VCaP (cell line): ENCODE measurements around the gene MISFA.
"Not testable (repeated sequence)": the region's sequence is repeated elsewhere in the genome, so short reads cannot be mapped to it uniquely, and the experiment has no call there.

Experiments
- H3K27ac ChIP-seq: fragments of 450-650 bp; 2 replicates; pipeline ENCODE4 v1.5.1; 2017
- CTCF ChIP-seq: fragments of 450-650 bp; conservative IDR thresholded peaks from 2 replicates; pipeline ENCODE4 v1.5.1; 2017; ENCODE audit warnings: mild to moderate bottlenecking, moderate library complexity

Gene MISFA

DNA sequence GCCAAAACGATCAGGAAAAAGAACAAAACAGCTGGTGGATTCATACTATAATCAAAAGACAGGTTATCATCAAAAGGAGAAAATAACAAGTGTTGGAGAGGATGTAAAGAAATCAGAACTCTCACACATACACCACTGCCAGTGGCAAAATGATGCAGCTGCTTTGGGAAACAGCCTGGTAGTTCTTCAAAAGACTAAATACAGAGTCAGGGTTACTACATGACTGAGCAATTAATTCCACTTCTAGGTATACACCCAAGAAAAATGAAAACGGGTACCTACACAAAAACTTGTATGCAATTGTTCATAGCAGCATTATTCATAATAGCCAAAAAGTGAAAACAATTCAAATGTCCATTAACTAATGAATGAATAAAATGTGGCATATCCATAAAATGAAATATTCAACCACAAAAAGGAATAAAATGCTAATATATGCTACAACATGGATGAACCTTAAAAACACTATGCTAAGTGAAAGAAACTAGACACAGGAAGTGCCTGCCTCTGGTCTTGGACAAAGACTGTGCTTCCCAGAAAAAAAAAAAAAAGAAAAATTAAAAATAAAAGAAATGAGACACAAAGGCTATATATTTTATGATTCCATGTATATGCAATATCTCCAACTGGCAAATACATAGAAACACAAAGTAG, 19.3 kb upstream of the MISFA start:
- H3K27ac ChIP-seq: peak overlapping the region; percentile 68
- TF ChIP-seq CTCF: no peak

DNA sequence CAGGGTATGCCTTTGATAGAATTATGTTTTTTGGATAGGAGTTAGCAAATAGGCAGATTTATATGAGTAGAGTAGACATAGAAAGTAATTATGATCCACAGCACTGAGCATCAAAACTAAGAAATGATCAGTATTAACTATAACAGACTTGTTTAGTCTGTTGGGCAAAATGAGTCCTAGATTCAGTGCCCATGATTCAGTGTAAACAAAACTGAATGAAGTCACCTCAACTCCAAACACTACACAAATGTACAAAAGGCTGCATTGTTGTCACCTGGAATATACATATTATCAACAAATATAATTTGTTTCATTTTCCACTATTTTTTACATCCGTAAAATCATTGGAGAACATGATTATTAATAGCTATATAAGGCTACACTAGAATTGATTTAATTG, 17.8 kb upstream of the MISFA start:
- TF ChIP-seq CTCF: no peak
- H3K27ac ChIP-seq: no peak overlapping the region

DNA sequence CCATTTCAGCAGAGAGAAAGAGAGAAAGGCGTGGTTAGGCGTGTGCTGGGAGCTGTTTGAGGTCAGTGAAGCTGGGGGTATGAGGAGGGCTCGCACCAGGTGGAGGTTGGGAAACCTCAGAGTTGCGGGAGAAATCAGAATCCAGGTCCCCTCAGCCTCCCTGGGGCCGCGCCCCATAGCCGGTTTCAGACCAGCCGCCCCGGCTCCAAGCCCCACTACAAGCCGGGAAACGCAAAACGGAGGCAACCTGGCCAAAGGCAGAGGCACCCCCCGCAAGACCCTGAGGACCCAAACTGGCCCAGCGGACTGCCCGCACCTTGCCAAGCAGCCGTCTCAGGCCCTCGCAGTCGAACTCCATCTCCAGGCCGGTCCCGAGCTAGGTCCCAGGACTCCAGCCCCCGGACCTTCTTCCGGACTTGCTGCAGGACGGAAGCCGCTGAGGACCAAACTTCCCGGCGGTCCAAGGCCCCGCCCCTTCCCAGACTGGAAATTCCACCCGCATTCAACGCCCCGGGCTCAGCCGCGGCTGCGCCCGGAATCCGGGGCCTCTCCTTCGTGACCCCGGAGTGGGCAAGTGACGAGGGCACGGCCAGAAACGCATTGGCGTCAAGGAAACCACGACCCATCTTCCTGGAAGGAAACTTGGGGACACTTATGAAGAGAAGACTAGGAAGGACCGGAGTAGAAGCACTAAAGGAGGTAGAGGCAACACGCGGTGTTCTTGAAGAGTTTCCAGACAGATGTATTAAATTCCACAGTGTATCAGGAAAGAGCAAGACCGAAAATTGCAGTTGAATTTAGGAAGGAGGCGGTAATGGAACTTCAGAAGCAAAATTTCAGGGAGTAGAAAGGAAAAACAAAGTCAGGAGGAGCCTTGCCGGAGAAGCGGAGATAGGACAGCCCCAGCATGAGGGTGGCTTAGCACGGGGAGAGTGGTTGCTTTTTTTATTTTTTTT, 11.0 kb upstream of the MISFA start, which contains the start of gene UEVLD:
TSS of gene UEVLD (minus strand) at position 438 of the 956 bp plus-strand sequence. CDS start at position 358, 80 bp downstream.
- no peak for TF ChIP-seq CTCF
- peak within 1 kb of the TSS; percentile 85 for H3K27ac ChIP-seq

DNA sequence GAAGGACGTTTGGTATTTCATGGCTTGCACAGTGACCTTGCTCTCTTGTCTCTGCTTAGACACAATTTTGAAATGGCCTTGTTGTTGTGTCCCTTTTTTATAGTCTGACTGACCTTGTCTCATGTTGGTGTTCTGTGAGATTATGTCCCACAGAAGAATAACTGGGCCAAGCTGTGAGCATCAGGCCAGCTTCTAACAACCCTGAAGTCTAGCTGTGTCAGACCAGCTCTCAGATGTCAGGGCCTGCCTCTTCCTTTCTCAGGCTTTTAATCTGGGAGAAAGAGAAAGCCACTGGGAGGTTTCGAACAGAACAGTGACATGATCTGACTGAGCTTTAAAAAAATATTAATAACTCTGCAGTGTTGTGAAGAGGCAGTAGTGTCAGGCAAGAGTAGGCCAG, 9.0 kb upstream of the MISFA start:
- TF ChIP-seq CTCF: no peak
- H3K27ac ChIP-seq: no peak overlapping the region; the same call in 1 of the 2 replicates

GRCh38 chr11:18594088-18594487, 5.5 kb upstream of the MISFA start:
- not testable (repeated sequence) for H3K27ac ChIP-seq

DNA sequence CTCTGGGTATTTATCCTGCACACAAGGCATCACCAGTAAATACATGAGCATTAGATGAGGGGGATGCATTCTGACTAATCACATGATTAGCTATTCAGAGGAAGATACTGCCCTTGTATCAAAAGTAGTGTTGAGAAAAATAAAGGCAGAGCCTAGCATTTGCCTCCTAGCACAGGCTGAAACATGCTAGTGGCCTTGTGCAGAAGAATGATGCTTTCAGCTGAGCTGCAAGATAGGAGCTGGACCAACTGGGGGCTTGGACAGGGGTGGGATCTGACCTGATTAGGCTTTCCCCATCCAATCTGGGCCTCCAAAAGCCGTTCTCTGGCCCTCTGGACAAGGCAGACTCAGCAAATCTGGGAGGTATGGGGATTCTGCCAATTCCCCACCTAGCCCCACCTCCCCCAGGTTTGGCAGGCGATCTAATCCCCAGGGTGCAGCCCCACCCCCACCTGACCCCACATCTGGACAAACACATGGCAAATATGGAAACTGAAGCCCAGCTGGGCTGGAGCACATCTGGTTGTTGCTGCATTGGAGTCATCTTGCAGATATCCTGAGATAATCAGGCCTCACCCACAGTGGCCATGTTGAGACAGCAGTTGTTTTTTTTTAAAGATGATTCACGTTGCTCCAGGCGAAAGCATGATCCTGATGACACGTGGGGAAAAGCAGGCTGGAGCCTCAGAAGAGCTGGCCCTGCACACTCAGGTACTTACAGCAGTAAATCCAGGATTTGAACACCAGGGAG, 4.4 kb upstream of the MISFA start:
- TF ChIP-seq CTCF: no peak
- no peak overlapping the region for H3K27ac ChIP-seq

DNA sequence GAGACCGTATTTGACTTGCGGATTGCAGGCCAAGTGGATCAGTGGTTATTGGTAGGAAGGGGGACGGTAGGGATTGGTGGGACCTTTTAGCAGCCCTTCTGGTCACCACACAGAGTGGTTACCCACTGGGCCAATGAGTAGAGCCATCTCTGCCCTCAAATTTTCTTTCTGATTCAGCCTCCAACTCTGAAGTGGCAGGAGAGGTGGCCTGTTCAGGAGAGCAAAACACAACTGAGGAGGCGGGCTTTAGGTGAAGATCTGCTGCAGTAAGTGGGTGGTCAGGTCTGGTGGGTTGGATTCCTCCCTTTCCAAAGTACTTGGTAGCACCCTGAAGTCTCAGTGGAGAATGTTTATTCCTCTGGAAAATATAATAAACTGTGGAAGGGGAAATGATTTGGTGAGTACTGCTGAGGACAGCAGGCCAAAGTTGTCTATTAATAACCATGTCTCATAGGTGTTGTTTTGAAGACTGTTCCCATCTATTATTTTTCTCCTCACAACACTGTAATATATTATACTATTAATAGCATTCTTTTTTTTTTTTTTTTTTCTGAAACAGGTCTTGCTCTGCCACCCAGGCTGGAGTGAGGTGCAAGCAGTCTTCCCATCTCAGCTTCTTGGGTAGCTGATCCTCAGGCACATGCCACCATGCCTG, 1.5 kb downstream of the MISFA start:
- no peak for TF ChIP-seq CTCF
- no peak overlapping the region for H3K27ac ChIP-seq
